Measurements from ENCODE around the gene VSTM1. TPM values are rescaled to one million over a fixed set of nuclear protein-coding genes. Genes with fewer than 3 reads are reported as not detected.

The VSTM1 gene
- total and polyA plus RNA-seq, 2 of the 4 experiments (the other 2 are of a cell fraction), result not detected

DNA sequence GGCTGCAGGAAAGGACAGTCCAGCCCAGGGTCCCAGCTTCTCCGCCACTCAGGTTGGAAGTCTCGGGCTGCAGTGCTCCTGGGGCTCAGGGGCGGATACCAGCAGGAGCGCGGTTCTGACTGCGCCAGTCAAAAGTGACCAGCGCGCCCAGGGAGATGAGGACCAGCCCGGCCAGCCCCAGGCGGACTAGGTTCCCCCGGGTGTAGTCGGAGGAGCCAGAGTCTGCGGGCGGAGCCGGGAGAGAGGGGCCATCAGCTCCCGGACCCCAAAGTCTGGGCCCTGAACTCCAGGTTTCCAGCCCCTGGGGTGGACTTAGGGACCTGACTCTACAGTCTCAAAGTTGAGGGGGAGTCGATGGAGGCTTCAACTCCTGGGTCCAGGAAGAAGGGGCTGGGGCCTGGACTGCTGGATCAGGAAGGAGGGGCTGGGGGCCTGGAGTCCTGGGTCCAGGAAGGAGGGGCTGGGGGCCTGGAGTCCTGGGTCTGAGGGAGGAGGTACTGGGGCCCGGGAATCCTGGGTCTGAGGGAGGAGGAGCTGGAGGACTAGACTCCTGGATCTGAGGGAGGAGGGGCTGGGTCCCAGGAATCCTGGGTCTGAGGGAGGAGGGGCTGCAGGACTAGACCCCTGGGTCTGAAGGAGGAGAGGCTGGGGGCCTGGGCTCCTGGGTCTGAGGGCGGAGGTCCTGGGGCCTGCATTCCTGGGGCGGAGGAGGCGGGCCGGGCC lies 31.6 kb upstream of the VSTM1 start:
- Histone ChIP-seq H2AK5ac (ENCODE audit: low read depth, low read length) (no peak overlapping the region), H3K27ac (ENCODE audit: insufficient read depth, low read length) (no peak overlapping the region), H2BK120ac (ENCODE audit: low read depth, low read length) (no peak overlapping the region), H2AK9ac (replicated peaks; ENCODE audit: low read depth, low read length, poor library complexity) (peak overlapping the region; percentile 90), H2AFZ (replicated peaks; ENCODE audit: low read length, poor library complexity) (peak overlapping the region; percentile 95), H3K4ac (ENCODE audit: low read depth, low read length) (no peak overlapping the region; the same call in 1 of the 2 replicates), H3K9ac (ENCODE audit: low read depth, low read length) (peak overlapping the region; percentile 31; the same call in 1 of the 2 replicates), H3K9me3 (ENCODE audit: control insufficient read depth, insufficient read depth, low read length) (no peaks in the 10 kb centered on the region), H3K4me2 (ENCODE audit: low read depth, low read length) (peak overlapping the region; percentile 85), H4K5ac (ENCODE audit: low read depth, low read length) (no peak overlapping the region; the same call in 1 of the 2 replicates), H3K4me3 (ENCODE audit: insufficient read depth, low read depth, low read length) (peak overlapping the region; percentile 39; the same call in 1 of the 2 replicates), H2BK15ac (ENCODE audit: low read depth, low read length) (no peak overlapping the region), H3K36me3 (ENCODE audit: control insufficient read depth, insufficient read depth, low read length) (no peaks in the 10 kb centered on the region), H4K91ac (ENCODE audit: insufficient read depth, low read depth, low read length) (no peak overlapping the region), H3K4me1 (ENCODE audit: control insufficient read depth, insufficient read depth, low read length) (peaks cover 6% of the 10 kb centered on the region), H2BK20ac (ENCODE audit: low read depth, low read length) (no peak overlapping the region), H4K8ac (ENCODE audit: low read depth in 2 of 2, low read length in 2 of 2) (peak overlapping the region; percentile 32 to 33; a peak in 1 of 4 replicates), H3K14ac (replicated peaks; ENCODE audit: low read depth, low read length) (no peak overlapping the region), H3K56ac (ENCODE audit: extremely low read depth, insufficient read depth, low read length) (no peak overlapping the region), H4K20me1 (ENCODE audit: insufficient read depth, low read length) (no peaks in the 10 kb centered on the region), H3K18ac (ENCODE audit: low read depth, low read length) (no peak overlapping the region), H2BK5ac (ENCODE audit: low read depth, low read length, poor library complexity, severe bottlenecking) (no peak overlapping the region), H3K27me3 (ENCODE audit: control insufficient read depth, insufficient read depth, low read length) (peaks cover 3% of the 10 kb centered on the region; the same call in 1 of the 2 replicates), H3K79me1 (ENCODE audit: low read depth in 1 of 2, low read length in 2 of 2) (no peaks in the 10 kb centered on the region), H3K9me1 (ENCODE audit: insufficient read depth, low read length) (no peaks in the 10 kb centered on the region), H3K23ac (ENCODE audit: low read depth, low read length) (no peak overlapping the region)
- no peak for DNase-seq
- ATAC-seq (ENCODE audit: low read depth), result no peak
- WGBS, 2 experiments (ENCODE audit: extremely low coverage in 2 of 2, insufficient read length in 1 of 2), result 64% methylated on average over 16 of the region's 22 CpGs; no CpG with 5 or more reads in 1 of the 2 experiments
- intact Hi-C loops (cut with micrococcal nuclease), result loop anchor here (5.0 to 10.0 kb wide), 2 partner anchors 288 to 760 kb away; partner anchors contain the start of gene ZNF845
- ChIA-PET POLR2A (ENCODE audit: unreplicated experiment) (no interaction called here), CTCF (interaction anchor here (0.5 kb wide), 1 partner anchor 307 kb away, joined by 3 read pairs; no protein-coding TSS in a partner anchor)
- in situ Hi-C loops (cut with MboI; ENCODE audit: low sequenced_read_pairs), result no loop called here
- dilution Hi-C loops (cut with HindIII; ENCODE audit: low sequenced_read_pairs, unreplicated experiment), result no loop called here
- TF ChIP-seq, protein P1, sequence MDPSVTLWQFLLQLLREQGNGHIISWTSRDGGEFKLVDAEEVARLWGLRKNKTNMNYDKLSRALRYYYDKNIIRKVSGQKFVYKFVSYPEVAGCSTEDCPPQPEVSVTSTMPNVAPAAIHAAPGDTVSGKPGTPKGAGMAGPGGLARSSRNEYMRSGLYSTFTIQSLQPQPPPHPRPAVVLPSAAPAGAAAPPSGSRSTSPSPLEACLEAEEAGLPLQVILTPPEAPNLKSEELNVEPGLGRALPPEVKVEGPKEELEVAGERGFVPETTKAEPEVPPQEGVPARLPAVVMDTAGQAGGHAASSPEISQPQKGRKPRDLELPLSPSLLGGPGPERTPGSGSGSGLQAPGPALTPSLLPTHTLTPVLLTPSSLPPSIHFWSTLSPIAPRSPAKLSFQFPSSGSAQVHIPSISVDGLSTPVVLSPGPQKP (IDR thresholded peaks at IDR 0.05; ENCODE audit: borderline replicate concordance, low read depth, low read length), result no peak
- TF ChIP-seq MAFK (IDR thresholded peaks at IDR 0.05; ENCODE audit: low read depth, low read length) (no peak), POLR2A (IDR thresholded peaks at IDR 0.05; ENCODE audit: low read depth, low read length) (no peak), CEBPB (IDR thresholded peaks at IDR 0.05; ENCODE audit: low read depth, low read length) (no peak), MAZ (IDR thresholded peaks at IDR 0.05; ENCODE audit: borderline replicate concordance, low read depth, low read length) (no peak), MXI1 (IDR thresholded peaks at IDR 0.05; ENCODE audit: borderline replicate concordance, low read depth, low read length) (no peak), RFX5 (IDR thresholded peaks at IDR 0.05; ENCODE audit: low read depth, low read length) (no peak), RCOR1 (IDR thresholded peaks at IDR 0.05; ENCODE audit: insufficient replicate concordance, low read length) (no peak), BHLHE40 (IDR thresholded peaks at IDR 0.05; ENCODE audit: low read depth, low read length) (no peak)
- no TSS peak for BruUV-seq (replicated peaks)
